Measurements from ENCODE around the gene DAB2IP.

DNA sequence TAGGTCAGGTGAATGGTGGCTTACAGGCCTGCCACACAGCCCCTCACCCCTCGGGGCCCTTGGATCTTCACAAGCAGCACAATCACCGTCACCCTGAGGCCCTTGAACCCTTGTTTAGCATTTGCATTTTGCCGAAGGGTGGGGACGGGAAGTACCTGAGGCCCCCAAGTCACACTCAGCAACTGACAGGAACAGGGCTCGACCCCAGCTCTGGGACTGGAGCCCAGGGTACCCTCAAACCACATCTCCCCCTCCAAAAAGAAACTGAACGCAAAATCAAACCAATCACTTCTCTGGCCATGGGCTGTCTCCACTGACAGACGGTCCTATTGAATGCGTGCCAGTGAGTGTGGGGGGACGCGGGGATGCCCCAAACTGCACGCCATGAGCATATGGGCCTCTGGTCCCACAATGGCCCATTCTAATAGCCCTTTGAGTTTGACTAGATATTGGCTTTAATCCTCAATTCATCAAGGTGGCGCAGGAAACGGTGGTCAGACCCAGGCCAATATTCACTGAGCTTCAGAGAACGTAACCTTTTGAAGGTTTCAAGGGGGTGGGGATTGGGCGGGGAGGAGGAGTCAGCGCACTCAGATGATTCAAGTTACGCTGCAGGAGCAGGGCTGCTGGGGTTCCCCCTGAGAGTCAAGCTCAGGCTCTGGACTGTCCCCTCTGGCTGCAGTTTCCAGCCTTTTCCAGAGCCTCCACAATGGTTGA lies 176.0 kb downstream of the DAB2IP start:
- TF ChIP-seq, protein P1, sequence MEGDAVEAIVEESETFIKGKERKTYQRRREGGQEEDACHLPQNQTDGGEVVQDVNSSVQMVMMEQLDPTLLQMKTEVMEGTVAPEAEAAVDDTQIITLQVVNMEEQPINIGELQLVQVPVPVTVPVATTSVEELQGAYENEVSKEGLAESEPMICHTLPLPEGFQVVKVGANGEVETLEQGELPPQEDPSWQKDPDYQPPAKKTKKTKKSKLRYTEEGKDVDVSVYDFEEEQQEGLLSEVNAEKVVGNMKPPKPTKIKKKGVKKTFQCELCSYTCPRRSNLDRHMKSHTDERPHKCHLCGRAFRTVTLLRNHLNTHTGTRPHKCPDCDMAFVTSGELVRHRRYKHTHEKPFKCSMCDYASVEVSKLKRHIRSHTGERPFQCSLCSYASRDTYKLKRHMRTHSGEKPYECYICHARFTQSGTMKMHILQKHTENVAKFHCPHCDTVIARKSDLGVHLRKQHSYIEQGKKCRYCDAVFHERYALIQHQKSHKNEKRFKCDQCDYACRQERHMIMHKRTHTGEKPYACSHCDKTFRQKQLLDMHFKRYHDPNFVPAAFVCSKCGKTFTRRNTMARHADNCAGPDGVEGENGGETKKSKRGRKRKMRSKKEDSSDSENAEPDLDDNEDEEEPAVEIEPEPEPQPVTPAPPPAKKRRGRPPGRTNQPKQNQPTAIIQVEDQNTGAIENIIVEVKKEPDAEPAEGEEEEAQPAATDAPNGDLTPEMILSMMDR (conservative IDR thresholded peaks at IDR 0.05; ENCODE audit: low read depth, low read length): no peak
- TF ChIP-seq POLR2A (IDR thresholded peaks at IDR 0.05; ENCODE audit: low read depth, low read length): no peak
- TF ChIP-seq FOS (IDR thresholded peaks at IDR 0.05; ENCODE audit: low read depth, low read length): no peak
- TF ChIP-seq MXI1 (IDR thresholded peaks at IDR 0.05; ENCODE audit: borderline replicate concordance, low read depth, low read length): no peak
- TF ChIP-seq USF2 (IDR thresholded peaks at IDR 0.05; ENCODE audit: low read depth, low read length): no peak
- TF ChIP-seq MAZ (IDR thresholded peaks at IDR 0.05; ENCODE audit: borderline replicate concordance, low read depth, low read length): no peak
- TF ChIP-seq, protein P2, sequence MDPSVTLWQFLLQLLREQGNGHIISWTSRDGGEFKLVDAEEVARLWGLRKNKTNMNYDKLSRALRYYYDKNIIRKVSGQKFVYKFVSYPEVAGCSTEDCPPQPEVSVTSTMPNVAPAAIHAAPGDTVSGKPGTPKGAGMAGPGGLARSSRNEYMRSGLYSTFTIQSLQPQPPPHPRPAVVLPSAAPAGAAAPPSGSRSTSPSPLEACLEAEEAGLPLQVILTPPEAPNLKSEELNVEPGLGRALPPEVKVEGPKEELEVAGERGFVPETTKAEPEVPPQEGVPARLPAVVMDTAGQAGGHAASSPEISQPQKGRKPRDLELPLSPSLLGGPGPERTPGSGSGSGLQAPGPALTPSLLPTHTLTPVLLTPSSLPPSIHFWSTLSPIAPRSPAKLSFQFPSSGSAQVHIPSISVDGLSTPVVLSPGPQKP (IDR thresholded peaks at IDR 0.05; ENCODE audit: borderline replicate concordance, low read depth, low read length): no peak
- no peak for TF ChIP-seq MAFK (IDR thresholded peaks at IDR 0.05; ENCODE audit: low read depth, low read length)
- no peak for TF ChIP-seq RAD21 (IDR thresholded peaks at IDR 0.05; ENCODE audit: low read length)
- no peak for TF ChIP-seq RCOR1 (IDR thresholded peaks at IDR 0.05; ENCODE audit: insufficient replicate concordance, low read length)
- TF ChIP-seq CEBPB (IDR thresholded peaks at IDR 0.05; ENCODE audit: low read depth, low read length): no peak
- TF ChIP-seq RFX5 (IDR thresholded peaks at IDR 0.05; ENCODE audit: low read depth, low read length): no peak
- no peak for TF ChIP-seq CHD1 (IDR thresholded peaks at IDR 0.05; ENCODE audit: low read depth, low read length)
- no peak for TF ChIP-seq BHLHE40 (IDR thresholded peaks at IDR 0.05; ENCODE audit: low read depth, low read length)
